ENCODE results near the gene ARHGAP15. TPM values are rescaled to one million over a fixed set of nuclear protein-coding genes. Genes with fewer than 3 reads are reported as not detected.
A peak's percentile ranks its signal among the peaks of the same experiment; 100 is the strongest.

The ARHGAP15 gene
- polyA plus RNA-seq, 6 donors from 2014 or later = 183 to 264 (median 210) TPM

DNA sequence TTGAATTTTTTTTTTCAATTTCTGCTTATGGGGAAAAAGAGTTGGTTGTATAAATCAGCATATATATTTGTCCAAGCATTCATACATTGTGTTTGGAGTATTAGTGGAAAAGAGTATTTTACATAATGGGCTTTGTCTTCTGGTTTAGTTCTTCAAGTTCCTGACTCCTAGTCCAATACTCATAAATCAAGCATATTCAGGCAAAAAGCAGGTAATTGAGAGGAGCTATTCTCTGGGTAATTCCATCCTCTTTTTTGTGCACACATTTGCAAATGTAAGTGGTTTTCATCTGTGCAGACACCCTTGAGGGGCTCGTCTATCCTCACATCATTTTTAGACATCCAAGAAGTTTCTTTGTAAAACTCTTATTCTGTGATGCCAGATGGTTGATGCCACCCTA is 337.2 kb downstream of the ARHGAP15 start:
- no peak overlapping the region for H3K4me3 Mint-ChIP-seq
- peaks cover 3 to 23% (median 10%) of the 10 kb centered on the region in 3 donors for H3K4me1 Mint-ChIP-seq
- ATAC-seq (ENCODE audit: low read depth in 2 of 2) = no peak
- no peaks in the 10 kb centered on the region for H3K27me3 Mint-ChIP-seq
- H3K27ac Mint-ChIP-seq = peak overlapping the region in 2 of 6 donors; percentile 30 to 60
- no peak for DNase-seq
- no peaks in the 10 kb centered on the region for H3K9me3 Mint-ChIP-seq
- H3K36me3 Mint-ChIP-seq = peaks cover 2 to 4% of the 10 kb centered on the region in 2 donors

DNA sequence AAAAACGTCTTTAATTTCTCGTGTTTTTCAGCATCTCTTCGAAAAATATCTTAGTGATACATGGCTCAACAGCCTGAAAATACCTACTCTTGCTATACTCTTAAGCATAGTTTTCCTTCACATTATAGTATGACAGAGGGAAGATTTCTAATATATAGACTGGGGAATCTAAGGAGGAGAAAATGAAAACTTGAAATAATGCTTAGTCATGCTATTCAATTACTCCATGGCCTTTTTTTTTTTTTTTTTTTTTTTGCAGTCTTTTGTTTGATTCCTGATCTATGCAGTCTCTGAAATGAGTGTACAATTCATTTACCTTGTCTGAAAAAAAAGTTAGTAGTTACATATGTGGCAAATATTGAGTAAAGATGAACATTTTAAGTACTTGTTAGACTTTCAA is 337.8 kb downstream of the ARHGAP15 start:
- Mint-ChIP-seq H3K36me3 (peaks cover 8% of the 10 kb centered on the region in 2 donors), H3K4me1 (peaks cover 3 to 23% (median 10%) of the 10 kb centered on the region in 3 donors), H3K27me3 (no peaks in the 10 kb centered on the region), H3K4me3 (no peak overlapping the region), H3K27ac (no peak overlapping the region), H3K9me3 (no peaks in the 10 kb centered on the region)
- no peak for DNase-seq
- no peak for ATAC-seq (ENCODE audit: low read depth in 2 of 2)

DNA sequence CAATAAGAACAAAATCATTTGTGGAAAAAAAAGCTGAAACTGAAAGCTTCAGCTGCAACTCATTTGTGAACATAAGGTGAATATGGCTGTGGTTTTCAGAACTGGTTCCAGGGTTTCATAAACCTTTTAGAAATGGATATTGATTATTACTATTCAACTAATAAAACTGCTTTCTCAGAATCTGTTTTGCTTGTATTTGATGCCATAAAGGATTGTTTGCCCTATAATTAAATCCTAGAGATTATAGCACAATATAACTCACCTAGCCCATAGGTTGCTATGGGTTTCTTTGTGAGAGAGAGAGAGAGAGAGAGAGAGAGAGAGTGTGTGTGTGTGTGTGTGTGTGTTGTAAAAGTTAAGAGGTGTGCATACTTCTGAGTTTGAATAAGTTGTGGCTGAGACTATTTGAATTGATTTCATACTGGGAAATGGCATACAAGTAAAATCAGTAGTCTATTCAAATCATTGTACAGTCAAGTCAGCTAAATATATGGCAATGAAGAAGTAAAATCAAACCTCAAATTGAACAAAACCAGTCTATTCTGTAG is 339.2 kb downstream of the ARHGAP15 start:
- peaks cover 3 to 23% (median 11%) of the 10 kb centered on the region in 3 donors for H3K4me1 Mint-ChIP-seq
- no peaks in the 10 kb centered on the region for H3K9me3 Mint-ChIP-seq
- peaks cover 15 to 16% of the 10 kb centered on the region in 2 donors for H3K36me3 Mint-ChIP-seq
- peak overlapping the region in 4 of 6 donors; percentile 6 to 79 (median 55) for H3K27ac Mint-ChIP-seq
- no peak overlapping the region for H3K4me3 Mint-ChIP-seq
- no peak for ATAC-seq (ENCODE audit: low read depth in 2 of 2)
- no peaks in the 10 kb centered on the region for H3K27me3 Mint-ChIP-seq
- no peak for DNase-seq

DNA sequence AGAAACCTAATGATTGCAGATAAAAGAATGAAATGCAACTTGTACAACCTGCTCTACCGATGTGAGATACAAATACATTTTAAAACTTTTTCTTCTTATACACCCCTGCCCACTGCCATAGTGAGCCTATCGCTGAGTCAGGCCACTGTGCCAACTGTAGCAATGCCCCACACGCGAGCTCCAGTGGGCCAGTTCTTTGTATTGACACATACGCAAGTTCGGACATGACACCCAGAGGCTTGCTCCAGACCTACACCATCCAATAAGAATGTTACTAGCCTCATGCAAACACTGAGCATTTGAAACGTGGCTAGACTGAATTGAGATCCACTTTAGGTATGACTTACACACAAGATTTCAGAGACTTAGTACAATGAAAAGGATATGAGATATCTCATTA is 340.1 kb downstream of the ARHGAP15 start:
- Mint-ChIP-seq H3K4me1 (peaks cover 3 to 23% (median 11%) of the 10 kb centered on the region in 3 donors), H3K4me3 (no peak overlapping the region), H3K27me3 (no peaks in the 10 kb centered on the region), H3K27ac (no peak overlapping the region), H3K36me3 (peaks cover 16 to 20% of the 10 kb centered on the region in 2 donors), H3K9me3 (no peaks in the 10 kb centered on the region)
- ATAC-seq (ENCODE audit: low read depth in 2 of 2) (no peak), DNase-seq (no peak)

DNA sequence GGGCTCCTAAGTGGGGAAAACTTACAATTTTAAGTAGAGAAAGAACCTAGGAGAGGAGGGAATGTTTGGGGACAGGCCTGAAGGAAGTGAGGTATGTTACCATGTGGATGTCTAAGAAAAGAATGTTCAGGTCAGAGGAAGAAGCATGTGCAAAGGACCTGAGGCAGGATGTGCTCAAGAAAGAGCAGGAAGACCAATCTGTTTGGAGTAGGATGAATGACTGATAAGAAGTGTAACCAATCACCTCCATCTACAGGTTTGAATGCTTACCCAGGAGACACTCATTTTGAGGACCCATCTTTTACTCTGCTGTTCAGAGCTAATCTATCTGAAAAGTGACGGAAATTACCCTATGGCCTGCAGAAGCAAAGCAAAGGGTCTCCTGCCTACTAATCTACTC is 342.3 kb downstream of the ARHGAP15 start:
- peaks cover 9 to 26% (median 11%) of the 10 kb centered on the region in 3 donors for H3K4me1 Mint-ChIP-seq
- no peaks in the 10 kb centered on the region for H3K9me3 Mint-ChIP-seq
- ATAC-seq (ENCODE audit: low read depth in 2 of 2) (no peak), DNase-seq (no peak)
- H3K4me3 Mint-ChIP-seq = no peak overlapping the region
- H3K36me3 Mint-ChIP-seq = peaks cover 16 to 20% of the 10 kb centered on the region in 2 donors
- no peaks in the 10 kb centered on the region for H3K27me3 Mint-ChIP-seq
- peak overlapping the region in 1 of 6 donors; percentile 47 for H3K27ac Mint-ChIP-seq

DNA sequence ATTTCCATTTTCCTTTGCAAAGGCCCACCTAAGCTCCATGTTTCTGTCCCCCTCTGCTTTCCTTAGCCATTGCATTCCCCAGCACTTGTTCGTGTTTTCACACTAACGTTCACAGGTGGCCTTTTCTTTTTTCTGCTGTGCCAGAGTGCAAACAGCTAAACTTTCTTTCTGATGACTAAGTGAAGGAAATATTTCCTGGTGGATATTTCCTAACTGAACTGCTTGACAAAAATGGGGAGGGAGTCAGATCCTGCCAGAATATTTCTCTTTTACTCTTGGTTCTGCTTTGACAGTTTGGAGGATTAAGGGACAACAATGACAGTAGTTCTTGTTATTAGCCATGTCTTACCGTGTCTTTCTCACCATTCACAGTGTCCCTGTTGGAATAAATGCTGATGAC is 344.0 kb downstream of the ARHGAP15 start:
- DNase-seq = no peak
- H3K4me1 Mint-ChIP-seq = peaks cover 13 to 36% (median 23%) of the 10 kb centered on the region in 3 donors
- H3K9me3 Mint-ChIP-seq = no peaks in the 10 kb centered on the region
- H3K4me3 Mint-ChIP-seq = no peak overlapping the region
- H3K27me3 Mint-ChIP-seq = no peaks in the 10 kb centered on the region
- no peak for ATAC-seq (ENCODE audit: low read depth in 2 of 2)
- peaks cover 16 to 20% of the 10 kb centered on the region in 2 donors for H3K36me3 Mint-ChIP-seq
- peak overlapping the region in 2 of 6 donors; percentile 21 to 79 for H3K27ac Mint-ChIP-seq

DNA sequence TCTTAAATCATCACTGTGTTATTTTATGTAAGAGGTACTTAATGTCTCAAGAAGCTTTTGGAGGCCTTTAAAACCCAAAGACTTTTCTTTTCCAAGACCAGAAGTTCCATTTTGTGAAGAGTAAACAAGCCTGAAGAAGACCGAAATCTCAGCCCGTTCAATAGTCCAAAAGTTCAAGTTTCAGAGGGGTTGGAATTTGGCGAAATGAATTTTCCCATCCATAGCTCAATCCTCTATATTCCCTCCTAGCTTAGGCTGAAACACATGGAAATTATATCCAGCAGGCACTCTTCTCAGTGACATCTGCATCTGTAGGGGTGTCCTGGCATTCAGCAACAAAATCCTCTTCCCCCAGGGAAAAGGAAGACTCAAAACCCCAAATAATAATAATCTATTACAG is 344.6 kb downstream of the ARHGAP15 start:
- H3K9me3 Mint-ChIP-seq = no peaks in the 10 kb centered on the region
- no peaks in the 10 kb centered on the region for H3K27me3 Mint-ChIP-seq
- H3K4me3 Mint-ChIP-seq = peak overlapping the region in 1 of 8 donors; percentile 15
- H3K36me3 Mint-ChIP-seq = peaks cover 16 to 20% of the 10 kb centered on the region in 2 donors
- ATAC-seq (ENCODE audit: low read depth in 2 of 2) = no peak
- peaks cover 16 to 32% (median 24%) of the 10 kb centered on the region in 3 donors for H3K4me1 Mint-ChIP-seq
- no peak overlapping the region for H3K27ac Mint-ChIP-seq
- DNase-seq = no peak

DNA sequence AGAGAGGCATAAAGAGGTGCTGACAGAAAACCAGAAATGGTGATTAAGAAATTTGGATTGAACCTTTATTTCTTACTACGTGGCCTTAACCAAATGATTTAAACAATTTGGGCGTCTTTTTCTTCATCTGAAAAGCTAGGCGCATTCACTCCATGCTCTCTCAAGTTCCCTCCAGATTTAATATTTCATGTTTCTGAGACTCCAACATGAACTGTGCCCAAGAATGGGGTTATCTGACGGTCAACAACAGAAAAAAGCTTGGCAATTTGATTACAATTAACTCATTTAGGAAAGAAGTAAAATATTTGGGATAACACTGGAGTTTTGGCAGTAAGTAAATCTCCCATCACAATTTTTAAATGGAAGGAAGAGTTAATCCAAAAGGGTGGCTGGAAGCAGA is 345.4 kb downstream of the ARHGAP15 start:
- no peaks in the 10 kb centered on the region for H3K9me3 Mint-ChIP-seq
- no peak overlapping the region for H3K4me3 Mint-ChIP-seq
- no peak for ATAC-seq (ENCODE audit: low read depth in 2 of 2)
- no peak for DNase-seq
- H3K4me1 Mint-ChIP-seq = peaks cover 16 to 32% (median 24%) of the 10 kb centered on the region in 3 donors
- H3K27me3 Mint-ChIP-seq = no peaks in the 10 kb centered on the region
- H3K36me3 Mint-ChIP-seq = peaks cover 16 to 20% of the 10 kb centered on the region in 2 donors
- H3K27ac Mint-ChIP-seq = no peak overlapping the region

DNA sequence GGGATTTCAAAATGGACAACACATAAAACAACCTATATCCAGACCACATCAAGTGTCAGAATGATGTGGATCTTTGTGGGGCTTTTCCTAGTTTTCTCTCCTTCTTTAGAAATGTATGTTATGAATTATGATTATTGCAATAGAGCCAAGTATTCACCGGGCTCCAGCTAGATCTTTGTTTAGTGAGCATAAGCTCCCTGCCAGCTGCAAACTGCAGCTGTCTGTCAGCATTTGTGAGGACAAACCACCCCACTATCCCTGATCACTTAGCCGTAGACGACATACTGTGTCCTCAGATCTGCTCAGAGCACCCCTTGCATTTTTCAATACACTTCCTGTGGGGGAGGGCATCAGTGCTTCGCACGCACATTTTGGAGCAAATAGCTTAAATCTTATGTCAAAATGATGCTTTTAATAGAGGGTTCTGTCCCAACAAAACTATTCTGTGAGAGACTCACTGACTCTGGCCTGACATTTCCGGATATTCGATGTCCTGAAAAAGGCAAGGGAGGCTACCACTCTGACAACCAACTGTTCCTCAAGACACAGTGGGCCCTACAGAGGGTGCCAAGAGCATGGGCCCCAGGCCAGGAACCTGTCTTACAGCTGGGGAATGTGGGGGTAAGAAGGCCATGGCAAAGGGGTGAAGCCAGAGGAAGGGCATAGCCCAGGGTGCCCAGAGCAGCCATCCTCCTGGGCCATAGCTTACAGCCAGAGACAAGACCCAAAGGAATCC is 346.0 kb downstream of the ARHGAP15 start:
- Mint-ChIP-seq H3K27me3 (no peaks in the 10 kb centered on the region), H3K27ac (peak overlapping the region in 4 of 6 donors; percentile 32 to 86 (median 50)), H3K36me3 (peaks cover 16 to 20% of the 10 kb centered on the region in 2 donors), H3K4me1 (peaks cover 16 to 27% (median 20%) of the 10 kb centered on the region in 3 donors), H3K4me3 (no peak overlapping the region), H3K9me3 (no peaks in the 10 kb centered on the region)
- ATAC-seq (ENCODE audit: low read depth in 2 of 2) (no peak), DNase-seq (no peak)

DNA sequence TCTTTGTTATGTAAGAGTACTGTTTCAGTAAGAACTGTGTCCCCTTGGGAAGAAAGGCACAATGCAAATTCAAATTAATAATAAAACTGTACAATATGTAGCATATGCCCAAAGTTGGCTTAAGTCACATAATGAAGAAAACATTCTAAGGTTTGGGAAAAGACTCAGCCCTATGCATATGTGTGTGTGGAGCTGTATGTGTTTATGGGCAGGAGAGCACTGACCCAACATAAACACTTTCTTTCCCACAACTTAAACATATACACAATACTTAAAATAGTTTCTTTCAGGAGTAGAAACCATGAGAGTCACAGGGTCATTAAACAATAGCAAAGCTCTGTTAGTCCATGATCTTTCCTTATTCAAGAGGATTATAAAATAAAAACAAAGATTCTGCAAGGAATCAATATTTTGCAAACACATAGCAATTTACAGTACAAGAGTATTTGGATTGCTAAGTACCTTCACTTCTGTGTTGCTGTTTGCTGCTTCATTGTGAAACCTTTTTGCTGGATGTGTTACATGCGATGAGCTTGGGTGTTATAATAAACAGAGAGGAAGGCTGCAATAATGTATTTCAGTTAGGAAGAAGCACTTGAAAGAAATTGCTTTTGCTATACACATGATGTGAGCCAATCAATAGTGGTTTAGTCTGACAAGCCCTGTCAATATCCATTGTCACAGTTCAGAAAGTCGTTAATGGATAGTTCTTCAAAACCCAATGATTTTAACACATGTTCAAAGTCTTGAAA is 347.3 kb downstream of the ARHGAP15 start:
- Mint-ChIP-seq H3K27ac (peak overlapping the region in 2 of 6 donors; percentile 36 to 62), H3K36me3 (peaks cover 11 to 16% of the 10 kb centered on the region in 2 donors), H3K9me3 (no peaks in the 10 kb centered on the region), H3K27me3 (no peaks in the 10 kb centered on the region), H3K4me1 (peaks cover 19 to 33% (median 20%) of the 10 kb centered on the region in 3 donors), H3K4me3 (no peak overlapping the region)
- DNase-seq (no peak), ATAC-seq (ENCODE audit: low read depth in 2 of 2) (no peak)

DNA sequence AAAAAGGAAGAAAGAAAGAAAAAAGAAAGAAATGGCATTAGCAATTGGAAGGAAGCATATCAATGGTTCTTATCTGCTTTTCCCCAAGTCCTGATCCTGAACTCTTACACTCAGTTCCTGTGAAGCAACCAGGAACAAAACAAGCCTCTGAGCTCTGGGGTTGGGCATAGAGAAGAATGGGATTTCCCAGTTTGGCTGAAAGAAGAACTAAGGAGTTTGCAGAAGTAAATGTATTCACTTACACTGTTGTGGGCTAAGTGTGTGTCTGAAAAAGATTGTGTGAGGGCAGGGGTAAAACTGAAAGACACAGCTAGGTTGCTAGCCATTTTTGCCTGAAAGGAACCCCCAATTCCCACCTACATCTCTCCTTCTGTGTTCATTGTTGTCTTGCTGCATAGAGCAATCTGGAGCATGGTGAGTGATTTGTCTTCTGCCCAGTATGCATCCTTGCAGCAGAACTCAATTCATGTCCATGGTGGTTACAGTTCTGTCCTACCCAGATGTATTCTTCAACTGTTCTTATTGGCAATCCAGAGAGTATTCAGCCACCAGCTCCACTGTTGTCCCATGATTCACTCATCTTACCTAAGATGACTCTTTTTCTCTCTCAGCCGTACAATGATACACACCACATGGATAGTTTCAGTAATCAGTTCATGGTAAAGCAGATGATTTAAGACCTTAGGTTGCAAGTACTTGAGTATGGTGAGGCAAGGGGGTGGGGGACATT is 348.7 kb downstream of the ARHGAP15 start:
- Mint-ChIP-seq H3K27me3 (no peaks in the 10 kb centered on the region), H3K4me3 (no peak overlapping the region), H3K4me1 (peaks cover 19 to 33% (median 20%) of the 10 kb centered on the region in 3 donors), H3K36me3 (peaks cover 6 to 10% of the 10 kb centered on the region in 2 donors), H3K9me3 (no peaks in the 10 kb centered on the region), H3K27ac (peak overlapping the region in 3 of 6 donors; percentile 13 to 80 (median 54))
- DNase-seq = no peak
- peak; percentile 23 to 35 for ATAC-seq (ENCODE audit: low read depth in 2 of 2)

DNA sequence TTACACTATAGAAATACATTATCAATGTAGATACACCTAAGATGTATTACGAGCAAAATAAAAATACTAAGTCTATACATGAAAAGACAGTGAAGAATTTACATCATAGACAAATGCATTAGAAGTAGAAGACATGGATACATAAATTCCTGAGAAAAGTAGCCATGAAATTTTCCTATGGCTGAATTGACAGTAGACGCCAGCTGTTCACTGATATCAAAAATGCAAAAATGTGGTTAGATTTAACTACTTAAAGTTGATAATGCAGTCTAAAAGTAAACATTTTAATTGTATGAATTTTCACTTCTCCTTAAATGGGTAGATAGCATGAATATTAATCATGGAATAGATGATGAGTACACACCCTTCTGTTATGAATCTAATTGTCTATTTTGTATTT is 350.9 kb downstream of the ARHGAP15 start:
- peak overlapping the region in 1 of 6 donors; percentile 49 for H3K27ac Mint-ChIP-seq
- no peak for ATAC-seq (ENCODE audit: low read depth in 2 of 2)
- no peaks in the 10 kb centered on the region for H3K9me3 Mint-ChIP-seq
- H3K4me3 Mint-ChIP-seq = no peak overlapping the region
- DNase-seq = no peak
- H3K4me1 Mint-ChIP-seq = peaks cover 16 to 31% (median 18%) of the 10 kb centered on the region in 3 donors
- H3K27me3 Mint-ChIP-seq = no peaks in the 10 kb centered on the region
- no peaks in the 10 kb centered on the region for H3K36me3 Mint-ChIP-seq
